ENCODE measurements around the gene SLC17A9. TPM values are rescaled to one million over a fixed set of nuclear protein-coding genes. Genes with fewer than 3 reads are reported as not detected.
A peak's percentile ranks its signal among the peaks of the same experiment; 100 is the strongest.

The SLC17A9 gene
- total and polyA plus RNA-seq, 2 experiments from 2014 or later: 32.0 to 39.3 TPM

DNA sequence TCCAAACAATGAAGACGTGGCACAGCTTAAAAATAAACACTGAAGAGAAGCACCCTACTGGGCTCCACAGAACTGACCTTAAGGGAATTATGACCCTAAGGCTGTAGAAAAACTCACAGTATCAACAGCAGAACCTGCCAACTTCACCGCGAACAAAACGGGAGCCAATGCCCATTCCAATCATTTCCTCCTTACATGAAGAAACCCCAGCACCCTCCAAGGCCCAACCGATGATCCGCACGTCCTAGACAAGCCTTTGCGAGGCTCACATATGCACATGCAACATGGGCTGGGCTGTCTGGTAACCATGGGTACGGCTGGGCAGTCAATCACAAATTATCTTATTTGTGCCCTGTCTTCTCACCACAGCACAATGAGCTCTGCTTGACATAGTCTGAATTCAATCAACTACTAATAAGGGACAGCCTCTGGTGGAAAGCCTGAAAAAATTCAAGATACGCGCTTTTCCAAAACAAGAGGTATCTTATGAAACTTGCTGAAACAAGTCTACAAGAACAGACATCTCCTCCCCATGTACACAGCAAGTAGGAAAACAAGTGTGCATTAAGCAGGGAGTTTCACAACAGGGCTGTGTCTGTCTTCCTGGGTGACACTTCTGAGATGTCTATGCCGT, 27.9 kb upstream of the SLC17A9 start:
- Mint-ChIP-seq H3K36me3 (ENCODE audit: low read depth) (peaks cover 15% of the 10 kb centered on the region; the same call in 2 of the 3 replicates), H3K4me1 (peaks cover 50% of the 10 kb centered on the region)

More for the DNA sequence above, 27.9 kb upstream of the SLC17A9 start:
- peaks cover 51% of the 10 kb centered on the region for H4K20me1 ChIP-seq (replicated peaks; ENCODE audit: insufficient read depth)
- H3K27ac ChIP-seq (ENCODE audit: low read depth): peak overlapping the region; percentile 57
- Mint-ChIP-seq H3K27ac (peak overlapping the region; percentile 40; the same call in 1 of the 2 replicates), H3K9me3 (no peaks in the 10 kb centered on the region; the same call in 2 of the 3 replicates), H3K4me3 (peak overlapping the region; percentile 95), H3K27me3 (ENCODE audit: insufficient read depth, low read depth, poor library complexity) (peaks cover 23% of the 10 kb centered on the region)
- H3K79me2 ChIP-seq (replicated peaks; ENCODE audit: insufficient read depth): peaks cover 84% of the 10 kb centered on the region
- peak overlapping the region; percentile 97 for H3K4me2 ChIP-seq
- no peaks in the 10 kb centered on the region for H3K27me3 ChIP-seq (ENCODE audit: insufficient read depth)
- peaks cover 2% of the 10 kb centered on the region; the same call in 1 of the 2 replicates for H3K36me3 ChIP-seq (ENCODE audit: insufficient read depth)
- H3F3A ChIP-seq (replicated peaks; ENCODE audit: low read depth): peaks cover 50% of the 10 kb centered on the region
- TF ChIP-seq, protein P1, sequence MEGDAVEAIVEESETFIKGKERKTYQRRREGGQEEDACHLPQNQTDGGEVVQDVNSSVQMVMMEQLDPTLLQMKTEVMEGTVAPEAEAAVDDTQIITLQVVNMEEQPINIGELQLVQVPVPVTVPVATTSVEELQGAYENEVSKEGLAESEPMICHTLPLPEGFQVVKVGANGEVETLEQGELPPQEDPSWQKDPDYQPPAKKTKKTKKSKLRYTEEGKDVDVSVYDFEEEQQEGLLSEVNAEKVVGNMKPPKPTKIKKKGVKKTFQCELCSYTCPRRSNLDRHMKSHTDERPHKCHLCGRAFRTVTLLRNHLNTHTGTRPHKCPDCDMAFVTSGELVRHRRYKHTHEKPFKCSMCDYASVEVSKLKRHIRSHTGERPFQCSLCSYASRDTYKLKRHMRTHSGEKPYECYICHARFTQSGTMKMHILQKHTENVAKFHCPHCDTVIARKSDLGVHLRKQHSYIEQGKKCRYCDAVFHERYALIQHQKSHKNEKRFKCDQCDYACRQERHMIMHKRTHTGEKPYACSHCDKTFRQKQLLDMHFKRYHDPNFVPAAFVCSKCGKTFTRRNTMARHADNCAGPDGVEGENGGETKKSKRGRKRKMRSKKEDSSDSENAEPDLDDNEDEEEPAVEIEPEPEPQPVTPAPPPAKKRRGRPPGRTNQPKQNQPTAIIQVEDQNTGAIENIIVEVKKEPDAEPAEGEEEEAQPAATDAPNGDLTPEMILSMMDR (conservative IDR thresholded peaks at IDR 0.05; ENCODE audit: low read depth in 2 of 2): no peak
- TF ChIP-seq POLR2AphosphoS5 (IDR thresholded peaks at IDR 0.05; ENCODE audit: low read depth) (no peak), JUNB (IDR thresholded peaks at IDR 0.05; ENCODE audit: unreplicated experiment) (no peak), ZNF331 (CRISPR knock-in tag; IDR thresholded peaks at IDR 0.05; ENCODE audit: low read depth) (no peak), EZH2 (IDR thresholded peaks at IDR 0.05; ENCODE audit: low read depth, unreplicated experiment) (no peak), ZNF114 (CRISPR knock-in tag; IDR thresholded peaks at IDR 0.05) (no peak), STAT1 (IDR thresholded peaks at IDR 0.05; ENCODE audit: unreplicated experiment) (no peak), EZH2phosphoT487 (IDR thresholded peaks at IDR 0.05; ENCODE audit: unreplicated experiment) (no peak), NANOG (IDR thresholded peaks at IDR 0.05; ENCODE audit: borderline replicate concordance) (no peak), CREB1 (CRISPR knock-in tag; IDR thresholded peaks at IDR 0.05; ENCODE audit: low read depth) (no peak)
- TF ChIP-seq, protein P2, sequence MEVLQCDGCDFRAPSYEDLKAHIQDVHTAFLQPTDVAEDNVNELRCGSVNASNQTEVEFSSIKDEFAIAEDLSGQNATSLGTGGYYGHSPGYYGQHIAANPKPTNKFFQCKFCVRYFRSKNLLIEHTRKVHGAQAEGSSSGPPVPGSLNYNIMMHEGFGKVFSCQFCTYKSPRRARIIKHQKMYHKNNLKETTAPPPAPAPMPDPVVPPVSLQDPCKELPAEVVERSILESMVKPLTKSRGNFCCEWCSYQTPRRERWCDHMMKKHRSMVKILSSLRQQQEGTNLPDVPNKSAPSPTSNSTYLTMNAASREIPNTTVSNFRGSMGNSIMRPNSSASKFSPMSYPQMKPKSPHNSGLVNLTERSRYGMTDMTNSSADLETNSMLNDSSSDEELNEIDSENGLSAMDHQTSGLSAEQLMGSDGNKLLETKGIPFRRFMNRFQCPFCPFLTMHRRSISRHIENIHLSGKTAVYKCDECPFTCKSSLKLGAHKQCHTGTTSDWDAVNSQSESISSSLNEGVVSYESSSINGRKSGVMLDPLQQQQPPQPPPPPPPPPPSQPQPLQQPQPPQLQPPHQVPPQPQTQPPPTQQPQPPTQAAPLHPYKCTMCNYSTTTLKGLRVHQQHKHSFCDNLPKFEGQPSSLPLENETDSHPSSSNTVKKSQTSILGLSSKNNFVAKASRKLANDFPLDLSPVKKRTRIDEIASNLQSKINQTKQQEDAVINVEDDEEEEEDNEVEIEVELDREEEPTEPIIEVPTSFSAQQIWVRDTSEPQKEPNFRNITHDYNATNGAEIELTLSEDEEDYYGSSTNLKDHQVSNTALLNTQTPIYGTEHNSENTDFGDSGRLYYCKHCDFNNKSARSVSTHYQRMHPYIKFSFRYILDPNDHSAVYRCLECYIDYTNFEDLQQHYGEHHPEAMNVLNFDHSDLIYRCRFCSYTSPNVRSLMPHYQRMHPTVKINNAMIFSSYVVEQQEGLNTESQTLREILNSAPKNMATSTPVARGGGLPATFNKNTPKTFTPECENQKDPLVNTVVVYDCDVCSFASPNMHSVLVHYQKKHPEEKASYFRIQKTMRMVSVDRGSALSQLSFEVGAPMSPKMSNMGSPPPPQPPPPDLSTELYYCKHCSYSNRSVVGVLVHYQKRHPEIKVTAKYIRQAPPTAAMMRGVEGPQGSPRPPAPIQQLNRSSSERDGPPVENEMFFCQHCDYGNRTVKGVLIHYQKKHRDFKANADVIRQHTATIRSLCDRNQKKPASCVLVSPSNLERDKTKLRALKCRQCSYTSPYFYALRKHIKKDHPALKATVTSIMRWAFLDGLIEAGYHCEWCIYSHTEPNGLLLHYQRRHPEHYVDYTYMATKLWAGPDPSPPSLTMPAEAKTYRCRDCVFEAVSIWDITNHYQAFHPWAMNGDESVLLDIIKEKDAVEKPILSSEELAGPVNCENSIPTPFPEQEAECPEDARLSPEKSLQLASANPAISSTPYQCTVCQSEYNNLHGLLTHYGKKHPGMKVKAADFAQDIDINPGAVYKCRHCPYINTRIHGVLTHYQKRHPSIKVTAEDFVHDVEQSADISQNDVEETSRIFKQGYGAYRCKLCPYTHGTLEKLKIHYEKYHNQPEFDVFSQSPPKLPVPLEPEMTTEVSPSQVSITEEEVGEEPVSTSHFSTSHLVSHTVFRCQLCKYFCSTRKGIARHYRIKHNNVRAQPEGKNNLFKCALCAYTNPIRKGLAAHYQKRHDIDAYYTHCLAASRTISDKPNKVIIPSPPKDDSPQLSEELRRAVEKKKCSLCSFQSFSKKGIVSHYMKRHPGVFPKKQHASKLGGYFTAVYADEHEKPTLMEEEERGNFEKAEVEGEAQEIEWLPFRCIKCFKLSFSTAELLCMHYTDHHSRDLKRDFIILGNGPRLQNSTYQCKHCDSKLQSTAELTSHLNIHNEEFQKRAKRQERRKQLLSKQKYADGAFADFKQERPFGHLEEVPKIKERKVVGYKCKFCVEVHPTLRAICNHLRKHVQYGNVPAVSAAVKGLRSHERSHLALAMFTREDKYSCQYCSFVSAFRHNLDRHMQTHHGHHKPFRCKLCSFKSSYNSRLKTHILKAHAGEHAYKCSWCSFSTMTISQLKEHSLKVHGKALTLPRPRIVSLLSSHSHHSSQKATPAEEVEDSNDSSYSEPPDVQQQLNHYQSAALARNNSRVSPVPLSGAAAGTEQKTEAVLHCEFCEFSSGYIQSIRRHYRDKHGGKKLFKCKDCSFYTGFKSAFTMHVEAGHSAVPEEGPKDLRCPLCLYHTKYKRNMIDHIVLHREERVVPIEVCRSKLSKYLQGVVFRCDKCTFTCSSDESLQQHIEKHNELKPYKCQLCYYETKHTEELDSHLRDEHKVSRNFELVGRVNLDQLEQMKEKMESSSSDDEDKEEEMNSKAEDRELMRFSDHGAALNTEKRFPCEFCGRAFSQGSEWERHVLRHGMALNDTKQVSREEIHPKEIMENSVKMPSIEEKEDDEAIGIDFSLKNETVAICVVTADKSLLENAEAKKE (CRISPR knock-in tag; IDR thresholded peaks at IDR 0.05): no peak
- TF ChIP-seq, protein P3, sequence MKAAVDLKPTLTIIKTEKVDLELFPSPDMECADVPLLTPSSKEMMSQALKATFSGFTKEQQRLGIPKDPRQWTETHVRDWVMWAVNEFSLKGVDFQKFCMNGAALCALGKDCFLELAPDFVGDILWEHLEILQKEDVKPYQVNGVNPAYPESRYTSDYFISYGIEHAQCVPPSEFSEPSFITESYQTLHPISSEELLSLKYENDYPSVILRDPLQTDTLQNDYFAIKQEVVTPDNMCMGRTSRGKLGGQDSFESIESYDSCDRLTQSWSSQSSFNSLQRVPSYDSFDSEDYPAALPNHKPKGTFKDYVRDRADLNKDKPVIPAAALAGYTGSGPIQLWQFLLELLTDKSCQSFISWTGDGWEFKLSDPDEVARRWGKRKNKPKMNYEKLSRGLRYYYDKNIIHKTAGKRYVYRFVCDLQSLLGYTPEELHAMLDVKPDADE (IDR thresholded peaks at IDR 0.05): no peak
- TF ChIP-seq, protein P4, sequence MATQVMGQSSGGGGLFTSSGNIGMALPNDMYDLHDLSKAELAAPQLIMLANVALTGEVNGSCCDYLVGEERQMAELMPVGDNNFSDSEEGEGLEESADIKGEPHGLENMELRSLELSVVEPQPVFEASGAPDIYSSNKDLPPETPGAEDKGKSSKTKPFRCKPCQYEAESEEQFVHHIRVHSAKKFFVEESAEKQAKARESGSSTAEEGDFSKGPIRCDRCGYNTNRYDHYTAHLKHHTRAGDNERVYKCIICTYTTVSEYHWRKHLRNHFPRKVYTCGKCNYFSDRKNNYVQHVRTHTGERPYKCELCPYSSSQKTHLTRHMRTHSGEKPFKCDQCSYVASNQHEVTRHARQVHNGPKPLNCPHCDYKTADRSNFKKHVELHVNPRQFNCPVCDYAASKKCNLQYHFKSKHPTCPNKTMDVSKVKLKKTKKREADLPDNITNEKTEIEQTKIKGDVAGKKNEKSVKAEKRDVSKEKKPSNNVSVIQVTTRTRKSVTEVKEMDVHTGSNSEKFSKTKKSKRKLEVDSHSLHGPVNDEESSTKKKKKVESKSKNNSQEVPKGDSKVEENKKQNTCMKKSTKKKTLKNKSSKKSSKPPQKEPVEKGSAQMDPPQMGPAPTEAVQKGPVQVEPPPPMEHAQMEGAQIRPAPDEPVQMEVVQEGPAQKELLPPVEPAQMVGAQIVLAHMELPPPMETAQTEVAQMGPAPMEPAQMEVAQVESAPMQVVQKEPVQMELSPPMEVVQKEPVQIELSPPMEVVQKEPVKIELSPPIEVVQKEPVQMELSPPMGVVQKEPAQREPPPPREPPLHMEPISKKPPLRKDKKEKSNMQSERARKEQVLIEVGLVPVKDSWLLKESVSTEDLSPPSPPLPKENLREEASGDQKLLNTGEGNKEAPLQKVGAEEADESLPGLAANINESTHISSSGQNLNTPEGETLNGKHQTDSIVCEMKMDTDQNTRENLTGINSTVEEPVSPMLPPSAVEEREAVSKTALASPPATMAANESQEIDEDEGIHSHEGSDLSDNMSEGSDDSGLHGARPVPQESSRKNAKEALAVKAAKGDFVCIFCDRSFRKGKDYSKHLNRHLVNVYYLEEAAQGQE (IDR thresholded peaks at IDR 0.05; ENCODE audit: unreplicated experiment): no peak
- H2AFZ ChIP-seq: no peak overlapping the region
- H3K4me3 ChIP-seq: peak overlapping the region; percentile 95
- ATAC-seq: no peak
- no peaks in the 10 kb centered on the region for H3K9me2 ChIP-seq (ENCODE audit: insufficient read depth)
- no peak for DNase-seq (ENCODE audit: low spot score)
- H3K4me1 ChIP-seq (ENCODE audit: insufficient read depth): peaks cover 62% of the 10 kb centered on the region
